HG03175 (cell line): ENCODE results near the gene CCDC34.
"Not testable (repeated sequence)": the region's sequence is repeated elsewhere in the genome, so short reads cannot be mapped to it uniquely, and the experiment has no call there.

Source experiments
- ATAC-seq: cut with Tn5 transposase; IDR thresholded peaks from one replicate; pipeline ENCODE4 v1.9.1; 2021; ENCODE audit warnings: mild to moderate bottlenecking, moderate library complexity; ENCODE audit not compliant: unreplicated experiment

CCDC34 gene

GRCh38 chr11:27363576-27364117, 632 bp upstream of the CCDC34 start:
- ATAC-seq: no peak

DNA sequence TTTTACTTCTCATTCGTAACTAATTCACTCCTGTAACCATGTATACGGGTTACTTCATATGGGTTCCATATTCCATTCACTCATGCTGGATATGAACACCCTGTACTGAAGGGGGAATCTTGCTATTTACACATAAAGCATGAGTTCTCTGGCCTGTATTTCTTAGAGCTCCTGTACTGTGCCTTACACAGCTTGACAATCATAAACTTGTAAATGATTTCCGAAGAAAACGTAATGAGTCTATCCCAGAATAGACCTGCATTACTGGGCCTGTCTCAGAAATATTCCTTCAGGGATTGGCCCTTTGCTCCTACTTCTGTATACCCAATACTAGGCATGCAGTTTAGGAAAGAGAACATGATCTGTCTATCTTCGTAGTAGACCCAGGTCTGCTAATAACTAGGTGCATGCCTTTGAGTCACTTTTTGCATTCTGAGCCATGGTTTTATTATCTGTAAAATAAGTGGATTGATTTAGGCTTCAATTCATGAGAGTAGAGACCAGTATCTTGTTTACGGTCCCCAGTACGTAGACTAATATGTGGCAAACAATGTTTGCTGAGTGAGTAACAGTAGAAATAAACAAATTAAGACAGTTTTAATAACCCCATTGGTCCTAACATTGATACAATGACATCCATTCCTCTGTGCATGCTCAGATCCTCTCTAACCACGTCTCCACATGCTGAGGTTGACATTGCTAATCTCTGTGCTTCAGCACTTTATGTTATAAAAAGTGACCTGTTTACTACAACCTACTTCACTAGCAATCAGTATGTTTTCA, 1.2 kb downstream of the CCDC34 start:
- no peak for ATAC-seq

- no peak for ATAC-seq
These were observed 4.7 kb downstream of the CCDC34 start for GRCh38 chr11:27358296-27358695.

- no peak for ATAC-seq
These were observed 5.8 kb downstream of the CCDC34 start for GRCh38 chr11:27357250-27357649.

GRCh38 chr11:27356624-27357222, 6.3 kb downstream of the CCDC34 start:
- no peak for ATAC-seq

DNA sequence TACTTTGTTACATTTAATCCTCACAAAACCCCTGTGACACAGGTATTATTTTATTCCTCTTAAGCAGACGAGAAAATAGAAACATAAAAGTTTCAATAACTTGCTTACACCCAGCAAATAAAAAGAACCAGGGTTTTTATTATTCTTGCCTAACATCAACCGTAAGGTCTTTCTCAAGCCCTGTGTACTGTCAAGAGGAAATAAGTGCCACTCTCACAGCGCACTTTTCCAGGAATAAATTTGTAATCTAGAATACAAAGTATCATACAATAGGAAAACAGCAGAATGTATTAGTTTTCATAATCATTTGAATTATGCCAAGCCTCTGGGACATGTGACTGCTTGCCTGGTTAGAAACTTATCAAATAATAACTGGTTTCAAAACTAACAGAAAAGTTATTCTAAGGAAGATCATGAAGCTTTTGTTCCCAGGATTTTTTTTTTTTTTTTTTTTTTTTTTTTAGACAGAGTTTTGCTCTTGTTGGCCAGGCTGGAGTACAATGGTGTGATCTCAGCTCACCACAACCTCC, 7.4 kb downstream of the CCDC34 start:
- no peak for ATAC-seq

- ATAC-seq: no peak
These were observed 8.6 kb downstream of the CCDC34 start for GRCh38 chr11:27354359-27354965.

DNA sequence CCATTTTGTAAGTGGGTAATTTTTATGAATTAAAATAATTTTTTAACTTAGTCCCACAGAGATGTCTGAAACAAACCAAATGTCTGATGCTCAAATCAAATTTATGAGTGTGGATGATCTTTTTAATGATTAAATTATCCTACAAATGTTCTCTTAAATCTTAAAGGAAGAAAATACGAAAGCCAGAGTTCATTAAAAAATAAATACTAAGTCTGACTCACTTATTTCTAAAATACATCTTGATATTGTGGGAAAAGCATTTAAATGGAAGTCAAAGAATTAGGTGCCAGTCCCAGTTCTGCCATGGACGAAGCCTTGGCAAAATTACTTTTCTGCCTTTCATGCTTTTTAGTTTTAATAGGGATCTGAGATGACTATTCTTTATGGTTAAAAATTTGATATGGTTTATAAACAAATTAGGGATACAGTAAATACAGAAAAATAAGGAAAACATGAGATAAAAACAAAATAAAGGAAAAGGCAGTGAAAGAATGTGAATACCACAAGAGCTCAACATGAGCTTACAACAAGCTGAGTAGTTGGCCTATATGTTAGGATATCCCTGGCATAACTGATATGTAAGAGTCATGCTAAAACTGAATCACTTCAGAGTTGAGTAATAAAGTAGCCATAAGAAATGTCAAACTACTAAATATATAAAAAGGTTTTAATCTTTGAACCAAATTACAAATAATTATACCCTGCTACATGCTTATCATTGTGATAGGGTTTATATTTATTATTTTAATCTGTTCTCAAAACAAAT, 9.2 kb downstream of the CCDC34 start:
- no peak for ATAC-seq

- ATAC-seq: no peak
These were observed 10.2 kb downstream of the CCDC34 start for GRCh38 chr11:27352781-27353180.

- ATAC-seq: no peak
These were observed 12.5 kb downstream of the CCDC34 start for GRCh38 chr11:27350511-27350910.

DNA sequence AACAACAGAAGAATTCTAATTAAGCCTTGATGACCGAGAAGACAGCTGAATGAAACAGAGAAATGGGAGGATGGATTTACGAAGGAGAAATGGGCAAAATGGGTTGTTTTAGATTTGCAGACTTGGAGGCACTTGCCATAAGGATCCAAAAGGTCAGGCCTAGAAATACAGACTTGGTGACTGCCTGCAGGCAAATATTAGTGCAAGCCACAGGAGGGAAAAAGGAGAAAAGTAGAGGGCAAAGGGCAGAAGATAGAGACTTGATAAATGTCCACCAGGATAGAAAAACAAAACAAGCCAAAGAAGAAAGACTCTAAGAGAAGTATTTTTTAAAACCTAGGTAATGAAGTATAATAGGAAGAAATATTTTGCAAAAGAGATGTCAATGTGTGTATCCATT, 13.1 kb downstream of the CCDC34 start:
- ATAC-seq: no peak

DNA sequence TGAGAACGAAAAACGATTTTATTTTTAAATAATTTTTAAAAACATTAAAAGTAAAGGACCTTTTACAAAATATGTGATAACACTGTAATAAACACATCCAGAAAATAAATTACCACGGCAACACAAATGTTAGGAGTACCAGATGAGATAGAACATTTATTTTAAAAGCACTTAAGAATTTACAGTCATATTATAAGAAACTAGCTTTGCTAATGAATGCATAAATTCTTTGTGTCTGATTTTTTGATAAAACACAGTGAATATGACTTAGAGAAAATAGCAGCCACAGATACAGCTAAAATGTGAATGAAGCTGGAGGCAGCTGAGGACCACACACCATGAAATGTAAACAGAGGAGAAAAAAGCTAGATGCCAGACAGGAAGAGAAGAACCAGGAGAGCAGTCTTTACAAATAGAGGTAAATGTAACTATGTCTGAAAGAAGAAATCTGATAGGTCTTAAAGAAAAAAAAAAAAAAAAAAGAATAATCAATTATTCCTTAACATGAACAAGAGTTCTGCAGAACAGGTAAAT, 14.6 kb downstream of the CCDC34 start:
- no peak for ATAC-seq

GRCh38 chr11:27347359-27348339, 15.4 kb downstream of the CCDC34 start:
- no peak for ATAC-seq

- no peak for ATAC-seq
These were observed 23.1 kb downstream of the CCDC34 start for GRCh38 chr11:27339941-27340340.

GRCh38 chr11:27334764-27335163, 28.3 kb downstream of the CCDC34 start:
- ATAC-seq: not testable (repeated sequence)

- no peak for ATAC-seq
These were observed 31.0 kb downstream of the CCDC34 start for GRCh38 chr11:27331981-27332380.

- ATAC-seq: no peak
These were observed 32.3 kb downstream of the CCDC34 start for GRCh38 chr11:27330633-27331270.

- ATAC-seq: no peak
These were observed 33.0 kb downstream of the CCDC34 start for GRCh38 chr11:27329867-27330632.
